Left cardiac atrium (tissue), 4 donors: ENCODE data around the gene PACRG. TPM values are rescaled to one million over a fixed set of nuclear protein-coding genes. Genes with fewer than 3 reads are reported as not detected.
"Not testable (repeated sequence)": the region's sequence is repeated elsewhere in the genome, so short reads cannot be mapped to it uniquely, and the experiment has no call there.

Experiments
- ATAC-seq, 2 donors: fragments of 200-7000 bp; cut with Tn5 transposase; one replicate each; pipeline ENCODE4 v1.9.1; 2020; ENCODE audit warnings: mild to moderate bottlenecking in 2 of 2, moderate library complexity in 2 of 2
- DNase-seq: peaks from one replicate; pipeline ENCODE4 v3.0.0-alpha.2; 2020
- intact Hi-C, 2 donors: fragments of 100-400 bp; cut with DNase I; formaldehyde crosslinking; loops; one replicate each; pipeline versions ENCODE4 v1.14.1 to v1.15.1; 2022 to 2023
- long read RNA-seq: library from polyadenylated mRNA; unstranded; transcript quantifications from one replicate; pipeline ENCODE4 v2.0.0, GENCODE V29; 2021
- total RNA-seq, 2 donors: library from RNA; stranded (reverse); fragmentation: NEBNext Ultra II Directional; extraction: Animal tissue kit (Norgen Biotek cat#: 25700); gene quantifications; one replicate each; pipeline ENCODE4 v1.2.1, GENCODE V29; 2021
- donor health status: DM: no; HTN: yes; CAD: no.
- donor health status: DM: no; HTN: yes; CAD: no; lungs with severe emphysema.
- donor health status: DM: yes; HTN: yes; CAD: no.
- donor health status: Dilated cardiomyopathy.

The PACRG gene
- total RNA-seq: 1 to 10 TPM; 3.2 to 4.5 TPM
- long read RNA-seq, partial matches to known transcripts: 0 of 1 reads
- long read RNA-seq, other reads (novel, unspliced or antisense): 1 of 1 reads

- ATAC-seq (peak; percentile 100), DNase-seq (peak; percentile 99)
- intact Hi-C loops: loop anchor here in 1 of 2 donors (10.0 kb wide), 1 partner anchor 543 kb away; no protein-coding TSS in a partner anchor
These were observed at the start of gene PACRG, which contains the start of gene PRKN for GRCh38 chr6:162727322-162728182. PACRG (plus strand) TSS chr6:162727974. PRKN (minus strand) TSS chr6:162727766.

- ATAC-seq, intact Hi-C loops, DNase-seq: not testable (repeated sequence)
These were observed 48.9 kb upstream of the PACRG start for GRCh38 chr6:162678896-162679295.

GRCh38 chr6:162679681-162680080, 48.1 kb upstream of the PACRG start:
- ATAC-seq: no peak
- DNase-seq: no peak
- intact Hi-C loops: no loop called here

GRCh38 chr6:162680367-162680766, 47.4 kb upstream of the PACRG start:
- ATAC-seq: no peak
- no peak for DNase-seq
- intact Hi-C loops: no loop called here

GRCh38 chr6:162680871-162681270, 46.9 kb upstream of the PACRG start:
- ATAC-seq (no peak), DNase-seq (no peak)
- intact Hi-C loops: no loop called here

- DNase-seq (no peak), ATAC-seq (no peak)
- intact Hi-C loops: no loop called here
These were observed 46.3 kb upstream of the PACRG start for GRCh38 chr6:162681447-162681846.

- ATAC-seq (peak in 1 of 2 donors; percentile 53), DNase-seq (no peak)
- intact Hi-C loops: no loop called here
These were observed 44.6 kb upstream of the PACRG start for GRCh38 chr6:162683135-162683534.

- ATAC-seq (no peak), DNase-seq (no peak)
- intact Hi-C loops: no loop called here
These were observed 43.7 kb upstream of the PACRG start for GRCh38 chr6:162684052-162684451.

GRCh38 chr6:162684961-162685360, 42.8 kb upstream of the PACRG start:
- DNase-seq (no peak), ATAC-seq (no peak)
- intact Hi-C loops: no loop called here

- DNase-seq (no peak), ATAC-seq (no peak)
- intact Hi-C loops: no loop called here
These were observed 42.2 kb upstream of the PACRG start for GRCh38 chr6:162685586-162685985.

- DNase-seq: no peak
- no peak for ATAC-seq
- intact Hi-C loops: no loop called here
These were observed 38.9 kb upstream of the PACRG start for GRCh38 chr6:162688751-162689345.

- ATAC-seq (no peak), DNase-seq (no peak)
- intact Hi-C loops: no loop called here
These were observed 37.6 kb upstream of the PACRG start for GRCh38 chr6:162690158-162690557.

GRCh38 chr6:162697872-162698403, 29.8 kb upstream of the PACRG start:
- no peak for ATAC-seq
- intact Hi-C loops: no loop called here
- DNase-seq: no peak

GRCh38 chr6:162698440-162698839, 29.3 kb upstream of the PACRG start:
- ATAC-seq (no peak), DNase-seq (no peak)
- intact Hi-C loops: no loop called here

- intact Hi-C loops: no loop called here
- ATAC-seq: no peak
These were observed 27.8 kb upstream of the PACRG start for GRCh38 chr6:162699961-162700360.

GRCh38 chr6:162700966-162701365, 26.8 kb upstream of the PACRG start:
- ATAC-seq: no peak
- no peak for DNase-seq
- intact Hi-C loops: no loop called here

More at GRCh38 chr6:162699961-162700360, 27.8 kb upstream of the PACRG start:
- DNase-seq: no peak

- intact Hi-C loops: no loop called here
- ATAC-seq: no peak
- no peak for DNase-seq
These were observed 26.2 kb upstream of the PACRG start for GRCh38 chr6:162701551-162701950.

GRCh38 chr6:162702446-162702845, 25.3 kb upstream of the PACRG start:
- ATAC-seq (no peak), DNase-seq (no peak)
- intact Hi-C loops: no loop called here

- DNase-seq (no peak), ATAC-seq (no peak)
- intact Hi-C loops: no loop called here
These were observed 23.8 kb upstream of the PACRG start for GRCh38 chr6:162704001-162704400.

- DNase-seq (no peak), ATAC-seq (peak in 1 of 2 donors; percentile 13)
These were observed 22.0 kb upstream of the PACRG start for GRCh38 chr6:162705736-162706135.

More at GRCh38 chr6:162705736-162706135, 22.0 kb upstream of the PACRG start:
- intact Hi-C loops: no loop called here
